HG02970 (cell line): Measurements from ENCODE around the gene SRGAP2C.
"Not testable (repeated sequence)": the region's sequence is repeated elsewhere in the genome, so short reads cannot be mapped to it uniquely, and the experiment has no call there.

Source experiments
- ATAC-seq: cut with Tn5 transposase; IDR thresholded peaks from one replicate; pipeline ENCODE4 v1.9.1; 2021; ENCODE audit warnings: mild to moderate bottlenecking, moderate library complexity, moderate number of reproducible peaks; ENCODE audit not compliant: unreplicated experiment, low FRiP score

SRGAP2C gene

DNA sequence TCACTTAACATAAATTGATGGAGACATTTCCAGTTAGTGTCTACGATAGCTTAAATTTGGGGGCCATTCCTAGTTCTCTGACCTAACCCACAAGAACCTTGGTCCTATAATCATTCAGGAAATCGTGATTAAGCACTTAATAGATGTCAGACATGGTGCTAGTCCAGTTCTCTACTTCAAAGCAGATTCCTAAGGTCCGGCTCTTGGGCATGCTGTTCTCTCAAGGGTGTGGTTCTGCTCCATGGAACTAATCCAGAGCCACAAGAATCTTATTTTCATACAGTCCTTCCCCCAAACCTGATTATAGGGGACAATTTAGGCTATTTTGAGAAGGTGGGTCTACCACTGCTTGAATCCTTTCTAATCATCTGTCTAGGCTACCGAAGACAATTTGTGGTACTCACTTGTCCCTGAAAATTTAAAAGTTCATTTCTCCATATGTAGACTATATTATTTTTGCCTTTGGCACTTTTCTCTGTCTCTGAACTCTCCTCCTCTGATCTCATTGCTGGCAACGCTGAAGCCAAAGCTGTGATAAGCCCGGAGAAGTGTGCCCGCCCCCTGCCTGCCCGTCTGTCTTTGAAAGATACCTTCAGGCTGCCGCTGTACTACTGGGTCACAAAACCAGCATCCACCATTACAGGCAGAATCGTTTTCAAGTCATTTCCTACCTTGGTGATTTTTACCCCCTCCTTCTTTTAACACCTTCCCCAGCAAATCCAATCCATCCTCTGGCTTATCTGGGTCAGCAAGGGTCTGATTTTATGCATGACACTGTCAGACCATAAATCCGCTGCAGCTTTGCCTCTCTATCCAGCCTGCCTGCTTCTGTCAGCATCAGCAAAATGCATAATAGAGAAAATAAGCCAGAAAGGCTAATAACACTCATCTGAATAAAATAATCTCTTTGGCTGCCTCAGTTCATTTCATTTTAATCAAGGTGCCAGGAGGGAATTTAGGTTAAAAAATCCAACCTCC is 133.0 kb downstream of the SRGAP2C start:
- not testable (repeated sequence) for ATAC-seq

DNA sequence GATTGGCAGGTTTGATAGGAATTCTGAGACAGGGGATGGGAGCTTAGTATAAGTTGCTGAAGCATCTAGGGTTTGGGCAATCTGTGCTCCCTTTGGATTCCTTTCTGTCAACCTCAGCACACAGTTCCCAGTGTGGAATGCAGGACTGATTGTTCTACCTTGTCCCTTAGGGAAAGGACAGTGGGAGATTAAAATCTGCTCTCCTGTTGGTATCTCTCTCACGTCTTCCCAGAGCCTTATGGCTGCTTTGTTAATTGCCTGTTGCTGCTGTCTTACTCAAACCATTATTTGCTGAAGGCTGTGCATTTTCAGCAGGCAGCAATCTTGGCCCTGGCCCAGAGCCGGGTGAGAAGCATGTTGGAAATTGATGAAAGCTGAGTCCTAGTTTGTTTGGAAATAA is 133.9 kb downstream of the SRGAP2C start:
- not testable (repeated sequence) for ATAC-seq

DNA sequence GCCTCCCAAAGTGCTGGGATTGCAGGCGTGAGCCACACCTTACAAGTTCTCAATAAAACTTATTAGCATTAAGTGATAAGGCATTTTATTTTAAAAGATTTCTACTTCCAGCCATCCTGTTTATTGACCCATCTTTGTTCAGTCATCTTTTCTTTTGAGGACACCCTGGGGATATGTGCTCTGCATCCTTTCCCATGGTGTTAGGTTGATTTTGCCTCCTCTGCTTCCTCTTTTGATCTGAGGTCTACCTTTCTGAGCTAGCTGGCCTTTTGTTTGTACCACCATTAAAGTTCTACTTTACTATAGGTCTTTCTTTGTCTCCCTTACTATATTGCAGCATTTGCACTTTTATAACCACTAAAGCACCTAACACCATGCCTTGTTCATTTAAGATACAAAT is 136.9 kb downstream of the SRGAP2C start:
- not testable (repeated sequence) for ATAC-seq

DNA sequence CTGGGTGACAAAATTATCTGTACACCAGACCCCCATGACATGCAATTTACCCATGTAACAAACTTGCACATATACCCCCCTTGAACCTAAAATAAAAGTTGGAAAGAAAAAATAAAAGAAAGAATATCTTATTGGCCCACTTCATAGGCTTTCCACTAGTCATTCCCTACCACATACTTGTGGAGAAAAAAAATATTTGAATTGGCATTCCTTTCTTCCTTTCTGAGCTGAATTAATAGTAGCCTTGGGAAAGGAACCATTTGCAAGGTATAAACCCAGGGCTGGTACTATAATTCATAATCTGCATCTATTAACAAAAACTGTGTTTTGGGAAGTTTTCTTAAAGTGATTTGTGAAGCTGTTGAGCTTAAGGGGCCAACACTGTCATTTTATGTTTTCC is 140.0 kb downstream of the SRGAP2C start:
- ATAC-seq = not testable (repeated sequence)

DNA sequence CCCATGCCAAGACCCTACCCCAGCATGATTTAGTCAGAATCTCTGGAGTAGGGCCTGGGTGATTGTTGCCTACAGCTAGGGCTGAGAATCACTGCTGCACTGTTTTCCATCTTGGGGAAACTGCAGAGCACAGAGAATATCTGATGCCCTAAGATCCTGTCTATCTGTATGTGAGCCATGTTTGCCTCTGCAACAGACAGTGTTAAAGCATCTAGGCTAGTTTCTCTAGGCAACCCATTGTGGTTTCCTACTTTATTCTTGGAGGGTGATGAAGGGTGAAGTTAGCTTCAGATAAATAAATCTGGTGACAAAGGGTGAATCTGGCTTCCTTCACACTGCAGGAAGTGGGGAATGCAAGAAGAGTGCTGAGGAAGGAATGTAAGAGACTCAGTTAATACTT is 147.4 kb downstream of the SRGAP2C start:
- ATAC-seq = not testable (repeated sequence)

DNA sequence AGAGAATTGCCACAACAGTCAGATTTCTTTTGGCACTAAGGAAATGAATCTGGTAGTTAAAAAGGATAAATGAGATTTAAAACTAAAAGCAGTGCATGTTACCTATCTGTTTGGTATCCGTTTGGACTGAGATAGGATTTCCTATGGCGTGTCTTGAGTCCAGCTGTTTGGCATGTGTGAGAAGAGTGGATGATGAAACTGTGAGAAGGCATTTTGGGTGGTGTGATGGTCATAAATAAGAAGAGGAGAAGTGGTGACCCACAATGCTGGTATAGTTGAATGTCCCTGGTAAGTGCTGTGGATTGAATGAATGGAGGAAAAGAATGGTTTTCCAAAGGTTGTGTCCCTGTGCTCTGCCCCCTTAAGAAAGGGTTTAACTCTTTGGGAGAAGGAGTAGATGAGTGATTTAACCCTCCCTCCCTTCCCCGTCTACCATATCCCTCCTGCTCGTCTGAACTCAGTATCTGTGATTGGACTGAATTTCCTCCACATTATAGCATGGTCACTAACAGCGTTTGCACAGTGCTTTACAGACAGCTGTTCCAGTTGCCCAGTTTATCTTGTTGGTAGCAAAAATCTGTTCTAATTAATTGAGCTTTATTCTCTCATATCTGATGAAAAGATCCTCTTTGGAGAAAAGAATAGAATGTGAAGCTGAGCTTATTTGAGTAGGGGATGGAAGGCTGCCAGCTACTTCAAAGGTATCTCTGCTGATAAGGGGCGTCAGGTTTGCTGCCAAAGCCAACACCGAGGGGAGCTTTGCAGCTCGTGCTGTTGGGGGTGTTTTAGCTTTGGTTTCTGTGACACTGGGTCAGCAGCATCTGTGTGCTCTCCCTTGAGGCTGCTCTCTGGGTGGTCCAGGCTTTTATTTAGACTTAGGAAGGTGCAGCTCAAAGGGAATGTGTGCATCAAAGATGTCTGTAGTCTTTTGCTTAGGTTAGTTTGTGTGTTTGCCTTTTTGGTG is 148.1 kb downstream of the SRGAP2C start:
- ATAC-seq = not testable (repeated sequence)

DNA sequence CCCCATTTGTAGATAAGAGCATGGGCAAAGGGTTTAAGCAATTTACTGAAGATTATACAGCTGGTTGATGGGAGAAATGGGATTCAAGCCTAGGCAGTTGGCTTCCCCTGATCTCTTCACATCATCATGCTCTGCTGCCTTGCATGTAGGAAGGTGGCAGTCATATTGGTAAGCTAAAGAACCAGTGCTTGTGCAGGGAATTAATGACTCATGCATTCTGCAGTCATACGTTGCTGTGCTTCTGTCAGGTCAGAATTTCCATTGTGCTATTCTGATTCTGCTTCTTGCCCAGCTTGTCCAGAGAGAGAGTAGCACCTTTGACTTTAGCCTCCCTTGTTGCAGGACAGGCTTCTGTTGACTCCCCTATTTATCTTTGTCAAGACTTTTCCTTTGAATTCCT is 153.2 kb downstream of the SRGAP2C start:
- not testable (repeated sequence) for ATAC-seq

DNA sequence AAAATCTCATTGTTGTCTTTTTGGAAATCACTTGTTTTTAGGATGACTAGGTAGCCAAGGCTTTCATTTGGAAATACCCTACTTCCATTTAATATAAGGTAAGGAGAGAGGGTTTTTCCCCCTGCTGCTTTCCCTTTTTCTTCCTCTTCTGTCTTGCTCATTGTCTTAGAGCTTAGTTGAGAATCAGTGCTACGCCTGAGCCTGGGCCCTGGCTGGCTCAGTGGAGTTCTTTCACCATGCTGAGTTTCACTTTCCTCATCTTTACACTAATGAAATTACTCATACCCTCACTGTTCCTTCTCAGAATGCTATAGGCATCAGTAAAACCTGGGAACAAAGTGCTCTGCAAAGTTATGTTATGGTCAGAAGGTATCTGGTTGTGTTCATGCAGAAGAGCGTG is 154.8 kb downstream of the SRGAP2C start:
- peak; percentile 69 for ATAC-seq

DNA sequence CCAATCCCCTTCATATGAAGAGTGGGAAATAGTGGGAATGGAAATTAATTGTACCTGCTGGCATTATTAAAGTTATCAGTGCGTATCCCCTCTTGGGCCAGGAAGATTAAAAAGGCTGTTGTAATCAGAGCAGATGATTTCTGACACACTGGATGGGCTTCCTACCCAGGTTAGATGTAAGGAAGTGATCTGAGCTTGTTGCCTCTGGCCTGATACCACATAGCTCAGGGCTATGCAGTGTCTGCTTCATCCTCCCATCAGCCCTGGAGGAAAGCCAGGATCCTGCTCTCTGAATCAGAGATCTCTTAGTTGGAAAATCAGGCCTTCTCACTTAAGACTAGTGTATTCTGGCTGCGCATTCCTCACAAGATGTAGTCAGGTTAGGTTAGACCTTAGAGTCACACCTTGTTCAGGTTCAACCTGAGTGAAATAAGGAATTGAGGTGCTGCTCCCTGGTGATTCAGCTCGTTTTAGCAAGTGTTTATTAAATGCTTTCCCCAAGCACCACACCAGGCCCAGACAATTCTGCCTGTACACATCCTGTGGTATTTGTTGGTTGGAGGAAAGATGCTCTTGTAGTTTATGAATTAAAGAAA is 158.6 kb downstream of the SRGAP2C start:
- ATAC-seq = not testable (repeated sequence)

DNA sequence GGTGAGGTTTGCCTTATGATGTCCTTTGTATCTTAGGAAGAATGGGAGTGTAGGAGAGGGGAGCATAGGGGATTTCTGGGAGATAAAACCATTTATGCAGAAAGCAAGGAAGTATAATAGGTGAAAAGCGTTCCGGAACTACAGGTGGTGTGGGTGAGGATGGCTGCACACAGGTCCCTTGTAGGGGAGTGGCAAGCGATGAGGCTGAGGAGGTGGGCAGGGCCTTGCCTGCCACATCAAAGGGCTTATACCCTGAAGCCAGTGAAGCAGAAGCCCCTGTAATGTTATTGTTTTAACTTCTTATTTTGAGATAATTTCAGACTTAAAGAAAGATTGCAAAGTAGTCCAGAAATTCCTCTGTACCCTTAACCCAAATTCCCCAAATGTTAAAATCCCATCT is 159.6 kb downstream of the SRGAP2C start:
- ATAC-seq = not testable (repeated sequence)

DNA sequence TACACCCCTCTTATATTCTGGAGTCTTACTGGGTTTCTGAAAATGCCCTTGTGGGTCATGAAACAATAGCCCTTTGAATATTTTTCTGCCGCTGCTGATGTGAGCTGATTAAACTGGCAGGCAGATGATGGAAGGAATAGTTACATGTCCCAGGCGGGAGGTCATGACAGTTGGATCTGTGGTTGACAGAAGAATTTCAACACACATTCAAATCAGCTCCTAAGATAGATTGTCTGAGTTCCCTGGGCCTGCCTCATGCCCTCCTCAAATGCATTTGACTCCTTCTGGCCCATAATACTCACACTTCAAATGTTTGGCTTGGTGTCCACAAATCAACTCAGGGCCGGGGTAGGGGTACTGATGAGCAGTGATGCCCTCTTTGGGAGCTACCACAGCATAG is 161.9 kb downstream of the SRGAP2C start:
- not testable (repeated sequence) for ATAC-seq

DNA sequence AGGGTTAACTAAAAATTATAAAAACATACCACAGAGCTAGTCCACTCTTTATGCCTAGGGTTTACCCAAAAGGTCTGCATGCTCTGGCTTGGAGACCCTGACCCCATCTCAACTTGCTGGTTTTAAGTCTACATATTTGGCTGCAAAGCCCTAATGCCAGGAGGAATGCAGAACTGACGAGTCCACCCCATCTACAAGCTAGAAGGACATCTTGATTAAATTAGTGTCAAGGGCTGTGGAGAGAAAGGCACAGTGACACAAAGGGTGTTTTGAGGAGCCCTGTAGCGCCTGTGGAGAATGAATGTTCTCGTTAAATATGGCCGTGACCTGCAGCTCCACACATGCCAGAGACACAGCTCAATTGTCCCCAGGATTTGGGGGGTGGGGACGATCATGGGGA is 162.7 kb downstream of the SRGAP2C start:
- ATAC-seq = not testable (repeated sequence)

DNA sequence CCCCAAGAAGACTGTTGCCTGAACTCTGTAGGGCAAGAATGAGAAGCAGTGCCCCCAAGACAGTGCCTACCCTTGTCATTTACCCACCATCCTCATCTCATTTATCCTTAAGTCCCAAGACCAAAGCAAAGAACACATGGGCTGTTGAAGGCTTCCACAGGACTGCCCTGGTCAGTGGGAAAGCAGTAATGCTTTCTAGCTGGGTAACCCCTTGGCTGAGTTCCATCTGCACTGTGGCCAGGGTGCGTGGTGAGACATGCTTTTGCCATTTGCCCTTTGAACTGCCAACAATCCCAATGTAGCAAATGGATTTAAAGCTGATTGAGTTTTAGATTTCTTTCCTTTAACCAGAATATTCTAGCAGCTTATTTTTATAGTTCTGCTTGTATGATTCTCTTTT is 163.3 kb downstream of the SRGAP2C start:
- not testable (repeated sequence) for ATAC-seq

DNA sequence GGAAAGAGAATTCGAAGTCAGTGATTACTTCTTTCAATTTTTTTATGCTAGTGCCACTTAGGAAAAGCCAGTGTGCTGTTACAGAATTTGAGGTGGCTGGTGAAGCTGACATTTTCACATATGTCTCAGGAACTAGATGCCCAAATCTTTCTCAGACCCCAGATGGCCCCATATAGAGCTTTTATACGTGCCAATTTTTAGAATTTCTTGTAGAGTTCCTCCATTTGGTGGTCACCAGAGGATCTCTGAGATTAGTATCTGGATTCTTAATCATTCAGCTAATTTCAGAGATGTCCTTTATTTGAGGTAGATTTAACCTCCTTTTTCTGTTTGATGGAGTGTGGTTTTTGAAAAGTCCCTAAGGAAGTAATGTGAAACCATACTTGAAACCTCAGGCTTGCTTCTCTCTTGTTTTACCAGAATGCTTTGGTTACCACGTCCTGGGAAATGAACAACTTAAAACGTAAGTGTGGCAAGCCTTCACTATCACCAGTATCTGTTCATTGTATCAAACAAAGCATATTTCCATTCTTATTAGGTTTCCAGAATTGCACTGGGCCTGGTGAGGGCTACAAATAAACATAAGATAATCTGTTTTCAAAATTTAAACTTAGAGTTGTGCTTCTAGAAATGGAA is 164.7 kb downstream of the SRGAP2C start:
- not testable (repeated sequence) for ATAC-seq

DNA sequence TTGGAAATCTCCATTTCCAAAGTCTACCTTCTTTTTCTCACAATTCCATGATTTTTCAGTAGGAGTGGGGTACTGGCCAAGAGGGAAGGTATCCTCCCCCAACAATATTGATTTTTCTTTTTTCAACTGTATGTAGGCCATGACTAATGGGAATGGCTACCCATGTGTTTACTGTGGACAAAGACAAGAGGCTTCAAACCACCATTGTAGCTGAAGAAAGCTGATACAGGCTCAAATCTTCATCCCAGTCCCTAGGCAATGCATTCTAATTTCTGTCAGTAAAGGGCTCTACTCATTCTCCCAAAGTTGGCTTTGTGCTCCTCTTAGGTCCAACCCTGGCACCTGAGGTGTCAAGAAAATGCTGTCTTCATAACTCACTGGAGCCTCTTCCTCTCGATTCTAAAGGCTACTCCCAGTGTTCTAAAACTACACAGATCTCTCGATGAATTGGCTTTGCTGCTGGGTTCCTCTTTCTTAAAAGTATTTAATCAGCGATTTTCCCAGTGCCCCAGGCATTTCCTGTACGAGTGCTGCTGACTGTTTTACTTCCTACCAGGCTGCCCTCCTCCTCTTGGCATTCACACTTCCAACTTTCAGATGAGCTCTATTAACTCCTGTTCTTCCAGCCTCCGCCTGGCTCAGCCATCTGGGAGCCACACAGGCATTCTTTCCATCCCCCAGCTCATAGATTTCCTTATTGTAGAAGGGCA is 171.1 kb downstream of the SRGAP2C start:
- ATAC-seq = not testable (repeated sequence)

DNA sequence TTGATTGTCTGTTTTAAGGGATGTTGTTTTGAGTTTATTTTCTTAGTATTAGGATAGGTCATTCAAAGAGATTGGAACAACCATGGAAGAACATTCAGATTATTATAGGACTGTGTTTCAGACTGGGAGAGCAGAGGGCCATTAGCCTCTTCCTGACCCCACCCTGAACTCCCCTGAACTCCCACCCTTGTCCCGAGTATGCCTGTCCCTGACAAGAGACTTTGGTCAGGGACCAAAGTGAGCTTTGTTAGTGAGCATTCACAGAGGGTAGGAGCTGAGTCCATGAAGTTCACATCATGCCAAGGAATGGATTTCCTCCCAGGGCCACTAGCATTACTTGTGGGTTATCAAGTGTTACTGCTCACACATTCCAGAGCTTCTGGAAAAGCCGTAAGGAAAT is 172.0 kb downstream of the SRGAP2C start:
- ATAC-seq = not testable (repeated sequence)

DNA sequence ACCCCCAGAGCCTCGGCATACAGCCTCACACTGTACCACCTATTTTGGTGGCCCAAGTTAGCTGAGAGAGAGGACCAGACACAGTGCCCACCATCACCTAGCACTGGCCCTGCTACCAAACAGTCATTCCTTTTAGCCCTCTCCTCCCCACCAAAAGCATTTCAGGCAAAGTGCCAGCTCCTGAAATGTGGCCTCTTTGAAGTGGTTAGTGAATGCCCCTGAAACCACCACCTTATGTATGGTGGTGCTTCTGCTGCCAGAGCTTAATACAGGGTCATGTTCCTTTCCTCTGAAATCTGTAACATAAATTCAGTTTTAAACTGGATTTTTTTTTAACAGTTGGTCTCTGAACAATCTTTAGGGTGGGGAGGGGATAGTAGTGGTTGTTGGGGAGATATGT is 175.8 kb downstream of the SRGAP2C start:
- ATAC-seq = not testable (repeated sequence)

DNA sequence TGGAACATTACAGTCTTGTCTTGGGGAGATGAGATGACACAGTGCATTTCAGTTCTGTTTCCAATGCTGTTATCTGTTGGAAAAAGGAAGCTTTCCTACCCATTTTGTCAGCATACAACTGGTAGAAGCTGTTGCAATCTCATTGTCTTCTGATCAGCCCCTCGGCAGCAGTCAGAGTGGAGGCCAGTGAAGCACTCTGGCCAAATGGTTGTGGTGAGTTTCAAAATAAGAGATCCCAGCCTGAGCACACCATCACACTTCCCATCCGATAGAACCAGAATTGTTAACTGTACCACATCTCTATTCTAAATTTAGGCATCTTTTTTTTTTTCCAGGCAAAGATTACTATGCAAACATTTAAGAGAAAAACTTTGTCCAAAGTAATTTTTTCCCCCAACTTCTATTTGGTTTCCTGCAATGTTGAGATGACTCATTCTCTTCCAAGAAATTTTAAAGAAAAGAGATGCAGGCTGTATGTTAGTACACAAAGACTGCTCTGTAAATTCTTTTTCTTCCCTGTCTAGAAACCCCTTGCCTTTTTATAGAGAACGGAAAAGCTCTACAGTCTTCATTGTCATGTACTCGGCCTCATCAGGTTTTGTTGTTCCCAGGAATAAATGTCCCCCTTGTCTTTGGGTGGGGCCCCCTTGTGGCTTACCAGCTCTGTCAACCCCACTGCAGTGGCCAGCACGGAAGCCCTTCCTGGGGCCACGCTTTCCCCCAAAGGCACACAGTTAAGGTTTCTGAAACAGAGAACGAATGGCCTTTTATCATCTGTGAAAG is 176.9 kb downstream of the SRGAP2C start:
- ATAC-seq = not testable (repeated sequence)
